H1 (cell line): ENCODE data around the gene KLK10.

Source experiments
- POLR2AphosphoS5 ChIP-seq: IDR thresholded peaks from 2 replicates; pipeline ENCODE4 v1.6.1; 2011; ENCODE audit warnings: low read depth, low read length
- RFX5 ChIP-seq: IDR thresholded peaks from 2 replicates; pipeline ENCODE4 v1.6.1; 2011; ENCODE audit warnings: low read depth, low read length, improper control_type of control experiment, borderline replicate concordance
- TF ChIP-seq, protein P1 (sequence below), 3 experiments: IDR thresholded peaks; 1 replicate in 2 of 3; 2 replicates in 1 of 3; pipeline versions ENCODE4 v1.5.1 to v1.6.1; 2011; ENCODE audit warnings: low read length in 3 of 3, mild to moderate bottlenecking in 3 of 3, inconsistent platforms in 2 of 3, low read depth in 1 of 3, moderate library complexity in 1 of 3; ENCODE audit not compliant: insufficient read depth in 1 of 3; ENCODE audit errors: control extremely low read depth in 1 of 3

DNA sequence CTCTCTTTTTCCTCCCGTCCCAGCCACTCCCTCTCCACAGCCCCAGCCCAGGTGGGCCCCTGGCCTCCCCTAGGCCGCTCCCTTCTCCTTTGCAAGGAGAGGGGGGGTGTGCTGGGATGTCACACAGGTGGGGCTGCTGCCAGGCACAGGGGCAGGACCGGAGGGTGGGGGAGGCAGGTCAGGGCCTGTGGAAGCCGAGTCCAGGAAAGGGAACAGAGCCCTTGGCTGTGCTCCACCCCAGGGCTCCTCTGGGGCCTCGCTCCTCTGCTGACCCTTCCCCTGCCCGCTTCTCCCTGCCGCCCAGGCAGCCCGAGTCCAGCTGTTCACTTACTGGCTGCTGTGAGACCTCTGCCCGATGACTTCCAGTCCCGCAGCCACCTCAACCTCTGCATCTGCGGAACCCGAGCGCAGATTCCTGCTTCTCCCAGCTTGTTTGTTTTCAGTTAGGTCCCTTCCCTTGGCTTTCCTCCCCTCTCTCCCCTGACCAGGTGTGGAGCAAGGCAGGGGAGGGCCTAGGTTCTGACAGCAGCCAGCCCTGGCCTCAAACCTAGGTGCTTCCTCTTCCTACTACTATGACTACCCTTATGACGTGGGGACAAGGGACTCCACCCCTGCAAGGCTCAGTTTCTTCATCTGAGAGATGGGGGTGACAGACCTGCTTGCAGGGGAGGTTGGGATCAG, 7.8 kb upstream of the KLK10 start:
- TF ChIP-seq, protein P1, sequence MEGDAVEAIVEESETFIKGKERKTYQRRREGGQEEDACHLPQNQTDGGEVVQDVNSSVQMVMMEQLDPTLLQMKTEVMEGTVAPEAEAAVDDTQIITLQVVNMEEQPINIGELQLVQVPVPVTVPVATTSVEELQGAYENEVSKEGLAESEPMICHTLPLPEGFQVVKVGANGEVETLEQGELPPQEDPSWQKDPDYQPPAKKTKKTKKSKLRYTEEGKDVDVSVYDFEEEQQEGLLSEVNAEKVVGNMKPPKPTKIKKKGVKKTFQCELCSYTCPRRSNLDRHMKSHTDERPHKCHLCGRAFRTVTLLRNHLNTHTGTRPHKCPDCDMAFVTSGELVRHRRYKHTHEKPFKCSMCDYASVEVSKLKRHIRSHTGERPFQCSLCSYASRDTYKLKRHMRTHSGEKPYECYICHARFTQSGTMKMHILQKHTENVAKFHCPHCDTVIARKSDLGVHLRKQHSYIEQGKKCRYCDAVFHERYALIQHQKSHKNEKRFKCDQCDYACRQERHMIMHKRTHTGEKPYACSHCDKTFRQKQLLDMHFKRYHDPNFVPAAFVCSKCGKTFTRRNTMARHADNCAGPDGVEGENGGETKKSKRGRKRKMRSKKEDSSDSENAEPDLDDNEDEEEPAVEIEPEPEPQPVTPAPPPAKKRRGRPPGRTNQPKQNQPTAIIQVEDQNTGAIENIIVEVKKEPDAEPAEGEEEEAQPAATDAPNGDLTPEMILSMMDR (IDR thresholded peaks at IDR 0.05; ENCODE audit: control extremely low read depth in 1 of 3, insufficient read depth in 1 of 3, low read depth in 1 of 3, low read length in 3 of 3), result no peak
- no peak for TF ChIP-seq POLR2AphosphoS5
- no peak for TF ChIP-seq RFX5
